ENCODE measurements around the gene STAB1.

Gene STAB1

GRCh38 chr3:52458031-52458760 is 36.9 kb upstream of the STAB1 start:
- DNase-seq (ENCODE audit: low spot score), result no peak

- no peak for DNase-seq (ENCODE audit: low spot score)
Observed at GRCh38 chr3:52458770-52459545, 36.2 kb upstream of the STAB1 start.

- no peak for DNase-seq (ENCODE audit: low spot score)
Observed at GRCh38 chr3:52461874-52462273, 33.3 kb upstream of the STAB1 start.

GRCh38 chr3:52463416-52463815 is 31.7 kb upstream of the STAB1 start:
- DNase-seq (ENCODE audit: low spot score), result no peak

- DNase-seq (ENCODE audit: low spot score), result no peak
Observed at GRCh38 chr3:52468336-52468735, 26.8 kb upstream of the STAB1 start.

- no peak for DNase-seq (ENCODE audit: low spot score)
Observed at GRCh38 chr3:52469001-52469400, 26.1 kb upstream of the STAB1 start.

- no peak for DNase-seq (ENCODE audit: low spot score)
Observed at GRCh38 chr3:52470920-52471319, 24.2 kb upstream of the STAB1 start.

GRCh38 chr3:52471371-52472238 is 23.5 kb upstream of the STAB1 start:
- DNase-seq (ENCODE audit: low spot score), result peak; percentile 75

GRCh38 chr3:52472239-52473000 is 22.7 kb upstream of the STAB1 start:
- no peak for DNase-seq (ENCODE audit: low spot score)

- no peak for DNase-seq (ENCODE audit: low spot score)
Observed at GRCh38 chr3:52473026-52473425, 22.1 kb upstream of the STAB1 start.

GRCh38 chr3:52477076-52477795 is 17.9 kb upstream of the STAB1 start:
- no peak for DNase-seq (ENCODE audit: low spot score)

GRCh38 chr3:52477796-52478095 is 17.4 kb upstream of the STAB1 start:
- no peak for DNase-seq (ENCODE audit: low spot score)

GRCh38 chr3:52479037-52479876 is 15.9 kb upstream of the STAB1 start:
- DNase-seq (ENCODE audit: low spot score), result no peak

GRCh38 chr3:52479877-52480575 is 15.1 kb upstream of the STAB1 start:
- DNase-seq (ENCODE audit: low spot score), result no peak

GRCh38 chr3:52480768-52481715 is 14.1 kb upstream of the STAB1 start:
- DNase-seq (ENCODE audit: low spot score), result no peak

- no peak for DNase-seq (ENCODE audit: low spot score)
Observed at GRCh38 chr3:52481819-52482521, 13.2 kb upstream of the STAB1 start.

- DNase-seq (ENCODE audit: low spot score), result no peak
Observed at GRCh38 chr3:52483081-52483480, 12.1 kb upstream of the STAB1 start.
